ENCODE data around the gene TOGARAM2.

Gene TOGARAM2

GRCh38 chr2:29061616-29062015 is 80.5 kb downstream of the TOGARAM2 start:
- Histone ChIP-seq H3K27ac (ENCODE audit: low read depth, low read length) (no peak overlapping the region), H3K27me3 (ENCODE audit: control insufficient read depth in 1 of 2, insufficient read depth in 2 of 2, low read length in 2 of 2) (no peaks in the 10 kb centered on the region), H3K9ac (ENCODE audit: low read length) (no peak overlapping the region), H3K36me3 (ENCODE audit: insufficient read depth, low read length) (no peaks in the 10 kb centered on the region), H3K4me1 (ENCODE audit: insufficient read depth, low read length) (peaks cover 42% of the 10 kb centered on the region), H3K4me3 (ENCODE audit: low read depth in 1 of 2, low read length in 2 of 2) (no peak overlapping the region), H3K9me3 (ENCODE audit: low read length) (no peaks in the 10 kb centered on the region)

- H3K27ac ChIP-seq (ENCODE audit: low read depth, low read length), result no peak overlapping the region
- no peaks in the 10 kb centered on the region for H3K9me3 ChIP-seq (ENCODE audit: low read length)
- H3K36me3 ChIP-seq (ENCODE audit: insufficient read depth, low read length), result no peaks in the 10 kb centered on the region
- H3K4me3 ChIP-seq (ENCODE audit: low read depth in 1 of 2, low read length in 2 of 2), result no peak overlapping the region
- no peak overlapping the region for H3K9ac ChIP-seq (ENCODE audit: low read length)
- H3K27me3 ChIP-seq (ENCODE audit: control insufficient read depth in 1 of 2, insufficient read depth in 2 of 2, low read length in 2 of 2), result no peaks in the 10 kb centered on the region
- H3K4me1 ChIP-seq (ENCODE audit: insufficient read depth, low read length), result peaks cover 42% of the 10 kb centered on the region
These were observed 81.3 kb downstream of the TOGARAM2 start for GRCh38 chr2:29062371-29062770.

DNA sequence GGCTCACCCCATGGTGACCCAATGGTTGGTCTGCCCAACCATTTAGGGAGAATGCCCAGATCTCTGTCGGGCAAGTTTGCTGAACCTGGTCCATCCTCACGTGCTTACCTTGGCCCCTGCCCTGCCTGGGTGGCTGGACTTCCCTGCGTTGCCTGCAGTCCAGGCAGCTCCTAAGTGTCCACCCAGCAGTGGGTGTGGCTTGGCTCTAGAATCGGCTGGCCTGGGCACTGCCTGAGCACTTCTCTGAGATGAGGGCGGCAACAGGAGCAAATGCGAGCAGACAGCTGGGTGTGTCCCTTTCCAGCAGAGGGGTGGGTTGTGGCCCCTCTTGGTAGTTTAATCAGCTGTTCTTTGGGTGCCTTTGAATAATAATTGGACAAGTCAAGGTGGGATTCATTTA is 82.0 kb downstream of the TOGARAM2 start:
- Histone ChIP-seq H3K9me3 (ENCODE audit: low read length) (no peaks in the 10 kb centered on the region), H3K27ac (ENCODE audit: low read depth, low read length) (peak overlapping the region; percentile 76), H3K4me1 (ENCODE audit: insufficient read depth, low read length) (peaks cover 42% of the 10 kb centered on the region), H3K4me3 (ENCODE audit: low read depth in 1 of 2, low read length in 2 of 2) (peak overlapping the region in 1 of 2 donors; percentile 51), H3K27me3 (ENCODE audit: control insufficient read depth in 1 of 2, insufficient read depth in 2 of 2, low read length in 2 of 2) (no peaks in the 10 kb centered on the region), H3K9ac (ENCODE audit: low read length) (no peak overlapping the region), H3K36me3 (ENCODE audit: insufficient read depth, low read length) (no peaks in the 10 kb centered on the region)

GRCh38 chr2:29063646-29064345 is 82.7 kb downstream of the TOGARAM2 start:
- no peaks in the 10 kb centered on the region for H3K36me3 ChIP-seq (ENCODE audit: insufficient read depth, low read length)
- H3K4me3 ChIP-seq (ENCODE audit: low read depth in 1 of 2, low read length in 2 of 2), result peak overlapping the region in 1 of 2 donors; percentile 51
- no peaks in the 10 kb centered on the region for H3K9me3 ChIP-seq (ENCODE audit: low read length)
- H3K27me3 ChIP-seq (ENCODE audit: control insufficient read depth in 1 of 2, insufficient read depth in 2 of 2, low read length in 2 of 2), result no peaks in the 10 kb centered on the region
- peak overlapping the region; percentile 76 for H3K27ac ChIP-seq (ENCODE audit: low read depth, low read length)
- peak overlapping the region; percentile 21 for H3K9ac ChIP-seq (ENCODE audit: low read length)
- H3K4me1 ChIP-seq (ENCODE audit: insufficient read depth, low read length), result peaks cover 42% of the 10 kb centered on the region

DNA sequence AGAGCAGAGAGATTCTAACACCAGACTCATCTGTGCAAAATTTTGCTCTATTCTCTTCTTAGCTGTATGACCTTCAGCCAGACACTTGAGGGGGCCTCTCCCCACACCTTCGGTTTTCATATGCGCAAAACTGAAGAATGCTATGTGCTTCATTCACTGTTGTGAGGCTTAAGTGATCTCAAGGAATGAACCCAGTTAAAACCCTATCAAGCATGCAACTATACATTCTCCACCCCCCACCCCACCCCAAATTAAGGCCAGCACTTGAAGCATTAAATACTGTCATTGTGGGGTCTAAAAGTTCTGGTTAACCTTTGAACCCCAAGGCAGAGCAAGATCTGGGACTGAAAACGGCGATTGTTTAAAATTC is 83.2 kb downstream of the TOGARAM2 start:
- Histone ChIP-seq H3K9me3 (ENCODE audit: low read length) (no peaks in the 10 kb centered on the region), H3K36me3 (ENCODE audit: insufficient read depth, low read length) (no peaks in the 10 kb centered on the region), H3K4me1 (ENCODE audit: insufficient read depth, low read length) (peaks cover 42% of the 10 kb centered on the region), H3K9ac (ENCODE audit: low read length) (peak overlapping the region; percentile 21), H3K4me3 (ENCODE audit: low read depth in 1 of 2, low read length in 2 of 2) (peak overlapping the region in 1 of 2 donors; percentile 51), H3K27ac (ENCODE audit: low read depth, low read length) (peak overlapping the region; percentile 76), H3K27me3 (ENCODE audit: control insufficient read depth in 1 of 2, insufficient read depth in 2 of 2, low read length in 2 of 2) (no peaks in the 10 kb centered on the region)

- Histone ChIP-seq H3K4me3 (ENCODE audit: low read depth in 1 of 2, low read length in 2 of 2) (peak overlapping the region in 1 of 2 donors; percentile 51), H3K27me3 (ENCODE audit: control insufficient read depth in 1 of 2, insufficient read depth in 2 of 2, low read length in 2 of 2) (no peaks in the 10 kb centered on the region), H3K9me3 (ENCODE audit: low read length) (no peaks in the 10 kb centered on the region), H3K27ac (ENCODE audit: low read depth, low read length) (peak overlapping the region; percentile 76), H3K36me3 (ENCODE audit: insufficient read depth, low read length) (no peaks in the 10 kb centered on the region), H3K9ac (ENCODE audit: low read length) (peak overlapping the region; percentile 21), H3K4me1 (ENCODE audit: insufficient read depth, low read length) (peaks cover 42% of the 10 kb centered on the region)
These were observed 83.6 kb downstream of the TOGARAM2 start for GRCh38 chr2:29064746-29065067.

DNA sequence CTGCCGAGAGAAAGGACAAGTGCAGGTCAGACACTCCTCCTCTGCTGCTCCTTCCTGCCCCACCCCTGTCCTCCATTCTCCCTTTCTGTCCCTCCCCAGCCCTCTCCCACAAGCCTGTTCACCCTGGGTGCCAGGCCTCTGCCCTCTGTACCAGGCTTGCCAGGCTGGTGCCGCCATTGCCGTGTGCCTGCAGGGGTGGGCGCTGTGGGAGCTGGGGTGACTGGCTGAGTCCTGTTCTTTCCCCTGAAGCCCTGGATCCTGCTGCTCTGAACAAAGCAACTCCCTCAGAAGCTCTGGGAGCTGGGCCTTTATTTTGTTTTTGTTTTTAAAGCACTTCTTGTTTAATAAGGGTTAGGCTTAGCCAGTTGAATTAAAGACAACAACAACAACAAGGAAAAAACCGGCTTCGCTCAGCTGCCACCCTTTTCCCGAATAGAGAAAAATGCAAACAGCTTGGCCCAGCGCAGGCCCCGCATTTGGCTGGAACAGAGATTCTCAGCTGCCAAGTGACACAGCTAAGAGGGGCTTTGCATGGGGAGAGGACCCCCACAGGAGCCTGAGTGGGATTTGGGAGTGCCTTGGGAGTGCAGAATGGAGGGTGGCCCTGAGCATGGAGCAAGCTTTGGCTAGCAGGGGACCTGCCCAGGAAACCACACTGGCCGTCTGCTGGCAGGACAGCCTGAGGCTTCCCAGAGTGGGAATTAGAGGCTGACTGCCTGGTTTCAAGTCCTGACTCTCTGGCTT is 84.1 kb downstream of the TOGARAM2 start:
- H3K4me3 ChIP-seq (ENCODE audit: low read depth in 1 of 2, low read length in 2 of 2), result peak overlapping the region in 1 of 2 donors; percentile 26
- H3K9me3 ChIP-seq (ENCODE audit: low read length), result no peaks in the 10 kb centered on the region
- H3K36me3 ChIP-seq (ENCODE audit: insufficient read depth, low read length), result no peaks in the 10 kb centered on the region
- H3K9ac ChIP-seq (ENCODE audit: low read length), result peak overlapping the region; percentile 21
- H3K27ac ChIP-seq (ENCODE audit: low read depth, low read length), result peak overlapping the region; percentile 76
- peaks cover 42% of the 10 kb centered on the region for H3K4me1 ChIP-seq (ENCODE audit: insufficient read depth, low read length)
- H3K27me3 ChIP-seq (ENCODE audit: control insufficient read depth in 1 of 2, insufficient read depth in 2 of 2, low read length in 2 of 2), result no peaks in the 10 kb centered on the region

GRCh38 chr2:29066271-29066860 is 85.3 kb downstream of the TOGARAM2 start:
- Histone ChIP-seq H3K4me3 (ENCODE audit: low read depth in 1 of 2, low read length in 2 of 2) (no peak overlapping the region), H3K9ac (ENCODE audit: low read length) (no peak overlapping the region), H3K27me3 (ENCODE audit: control insufficient read depth in 1 of 2, insufficient read depth in 2 of 2, low read length in 2 of 2) (no peaks in the 10 kb centered on the region), H3K4me1 (ENCODE audit: insufficient read depth, low read length) (peaks cover 42% of the 10 kb centered on the region), H3K27ac (ENCODE audit: low read depth, low read length) (no peak overlapping the region), H3K36me3 (ENCODE audit: insufficient read depth, low read length) (no peaks in the 10 kb centered on the region), H3K9me3 (ENCODE audit: low read length) (no peaks in the 10 kb centered on the region)

GRCh38 chr2:29066997-29067605 is 86.0 kb downstream of the TOGARAM2 start:
- no peaks in the 10 kb centered on the region for H3K27me3 ChIP-seq (ENCODE audit: control insufficient read depth in 1 of 2, insufficient read depth in 2 of 2, low read length in 2 of 2)
- H3K27ac ChIP-seq (ENCODE audit: low read depth, low read length), result no peak overlapping the region
- no peak overlapping the region for H3K9ac ChIP-seq (ENCODE audit: low read length)
- no peaks in the 10 kb centered on the region for H3K9me3 ChIP-seq (ENCODE audit: low read length)
- H3K36me3 ChIP-seq (ENCODE audit: insufficient read depth, low read length), result no peaks in the 10 kb centered on the region
- H3K4me3 ChIP-seq (ENCODE audit: low read depth in 1 of 2, low read length in 2 of 2), result no peak overlapping the region
- H3K4me1 ChIP-seq (ENCODE audit: insufficient read depth, low read length), result peaks cover 38% of the 10 kb centered on the region

DNA sequence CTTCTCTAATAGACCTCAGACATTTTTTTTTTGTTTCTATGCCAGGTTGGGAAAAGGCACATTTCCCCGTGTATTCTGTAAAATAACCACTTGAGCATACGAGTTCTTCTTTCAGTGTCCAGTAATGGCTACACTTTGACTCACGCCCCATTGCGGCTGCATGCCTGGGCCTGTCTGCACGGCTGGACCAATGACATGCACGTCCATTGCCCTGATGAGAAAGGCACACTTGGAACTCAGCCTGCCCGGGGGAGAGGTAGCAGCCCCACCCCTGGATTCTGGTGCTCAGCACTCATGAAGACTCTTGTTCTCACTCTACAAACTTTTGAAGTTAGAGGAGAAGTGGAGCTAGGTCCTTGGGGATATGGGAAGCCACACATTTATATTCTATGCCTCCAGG is 87.4 kb downstream of the TOGARAM2 start:
- H3K4me3 ChIP-seq (ENCODE audit: low read depth in 1 of 2, low read length in 2 of 2), result no peak overlapping the region
- H3K36me3 ChIP-seq (ENCODE audit: insufficient read depth, low read length), result no peaks in the 10 kb centered on the region
- H3K27me3 ChIP-seq (ENCODE audit: control insufficient read depth in 1 of 2, insufficient read depth in 2 of 2, low read length in 2 of 2), result no peaks in the 10 kb centered on the region
- H3K4me1 ChIP-seq (ENCODE audit: insufficient read depth, low read length), result peaks cover 29% of the 10 kb centered on the region
- no peak overlapping the region for H3K9ac ChIP-seq (ENCODE audit: low read length)
- H3K27ac ChIP-seq (ENCODE audit: low read depth, low read length), result no peak overlapping the region
- no peaks in the 10 kb centered on the region for H3K9me3 ChIP-seq (ENCODE audit: low read length)

GRCh38 chr2:29070526-29070925 is 89.4 kb downstream of the TOGARAM2 start:
- H3K27me3 ChIP-seq (ENCODE audit: control insufficient read depth in 1 of 2, insufficient read depth in 2 of 2, low read length in 2 of 2), result no peaks in the 10 kb centered on the region
- no peak overlapping the region for H3K9ac ChIP-seq (ENCODE audit: low read length)
- H3K4me1 ChIP-seq (ENCODE audit: insufficient read depth, low read length), result peaks cover 9% of the 10 kb centered on the region
- no peak overlapping the region for H3K27ac ChIP-seq (ENCODE audit: low read depth, low read length)
- no peak overlapping the region for H3K4me3 ChIP-seq (ENCODE audit: low read depth in 1 of 2, low read length in 2 of 2)
- H3K36me3 ChIP-seq (ENCODE audit: insufficient read depth, low read length), result no peaks in the 10 kb centered on the region
- H3K9me3 ChIP-seq (ENCODE audit: low read length), result no peaks in the 10 kb centered on the region

Measured in muscle layer of colon (tissue), 2 donors.